H1 (cell line): ENCODE data around the gene NPTN. TPM values are rescaled to one million over a fixed set of nuclear protein-coding genes. Genes with fewer than 3 reads are reported as not detected.

Source experiments
- CTCF ChIA-PET: fragments of 300-600 bp; sonication (Branson Sonifier 250); formaldehyde crosslinking; loops from one replicate; lab custom pipeline; 2021; ENCODE audit not compliant: partially characterized antibody; lab: Charles Lee
- POLR2A ChIA-PET: fragments of 300-600 bp; sonication (Branson Sonifier 250); formaldehyde crosslinking; loops from one replicate; lab custom pipeline; 2021; ENCODE audit warnings: inconsistent platforms; ENCODE audit not compliant: partially characterized antibody; lab: Charles Lee
- DNase-seq, 2 experiments: peaks; one replicate each; pipeline versions ENCODE4 v3.0.0 to v3.0.0-alpha.2; 2010 to 2022; ENCODE audit warnings: low spot score in 2 of 2, low read depth in 1 of 2, mixed read lengths in 1 of 2
- FAIRE-seq: peaks from 2 replicates; lab custom pipeline; 2011; peaks lifted over from hg19 to GRCh38; lab: Jason Lieb, UNC
- H2AFZ ChIP-seq: 2 replicates; pipeline ENCODE4 v1.8.1; 2012; ENCODE audit warnings: low read length, inconsistent platforms
- H2AK5ac ChIP-seq: 2 replicates; pipeline ENCODE4 v1.6.1; 2013; ENCODE audit warnings: low read depth, low read length
- H2BK120ac ChIP-seq: replicated peaks from 2 replicates; pipeline ENCODE3; 2013; ENCODE audit warnings: low read depth, low read length, inconsistent platforms
- H2BK12ac ChIP-seq: 2 replicates; pipeline ENCODE4 v1.6.1; 2013; ENCODE audit warnings: low read depth, low read length
- H2BK15ac ChIP-seq: 2 replicates; pipeline ENCODE4 v1.6.1; 2013; ENCODE audit warnings: low read length
- H2BK20ac ChIP-seq: 2 replicates; pipeline ENCODE4 v1.6.1; 2013; ENCODE audit warnings: low read length
- H2BK5ac ChIP-seq: 2 replicates; pipeline ENCODE4 v1.6.1; 2013; ENCODE audit warnings: low read depth, low read length
- H3K14ac ChIP-seq: 2 replicates; pipeline ENCODE4 v1.6.1; 2013; ENCODE audit warnings: inconsistent platforms; ENCODE audit not compliant: insufficient read length
- H3K18ac ChIP-seq: 2 replicates; pipeline ENCODE4 v1.6.1; 2013; ENCODE audit warnings: low read length; ENCODE audit errors: extremely low read depth
- H3K23ac ChIP-seq: 2 replicates; pipeline ENCODE4 v1.6.1; 2013; ENCODE audit warnings: inconsistent platforms; ENCODE audit not compliant: insufficient read length
- H3K23me2 ChIP-seq: 2 replicates; pipeline ENCODE4 v1.6.1; 2013; ENCODE audit warnings: low read depth, low read length
- H3K27ac ChIP-seq: 2 replicates; pipeline ENCODE4 v1.6.1; 2011; ENCODE audit warnings: low read depth, low read length, inconsistent platforms
- H3K27me3 ChIP-seq, 4 experiments: replicated peaks in 1 of 4; 1 replicate in 1 of 4; 2 replicates in 3 of 4; pipeline versions ENCODE4 v1.6.1 to v1.8.1; 2011 to 2013; ENCODE audit warnings: low read length in 3 of 4, mild to moderate bottlenecking in 3 of 4, inconsistent platforms in 2 of 4, mixed read lengths in 2 of 4, moderate library complexity in 1 of 4; ENCODE audit not compliant: control insufficient read depth in 3 of 4, insufficient read depth in 3 of 4; ENCODE audit errors: extremely low read depth in 1 of 4
- H3K36me3 ChIP-seq, 4 experiments: 2 replicates each; pipeline versions ENCODE4 v1.6.1 to v1.8.1; 2011 to 2013; ENCODE audit warnings: mild to moderate bottlenecking in 4 of 4, low read length in 3 of 4, moderate library complexity in 2 of 4, control low read depth in 1 of 4, inconsistent platforms in 1 of 4; ENCODE audit not compliant: insufficient read depth in 4 of 4, control insufficient read depth in 2 of 4
- H3K4ac ChIP-seq: replicated peaks from 2 replicates; pipeline ENCODE3; 2013; ENCODE audit warnings: low read length, low read depth, mixed read lengths, inconsistent platforms; ENCODE audit not compliant: insufficient read length
- H3K4me1 ChIP-seq, 4 experiments: replicated peaks in 1 of 4; 1 replicate in 1 of 4; 2 replicates in 3 of 4; pipeline versions ENCODE4 v1.6.1 to v1.8.1; 2011 to 2013; ENCODE audit warnings: low read length in 3 of 4, inconsistent platforms in 2 of 4, mixed read lengths in 1 of 4; ENCODE audit not compliant: insufficient read depth in 4 of 4, control insufficient read depth in 3 of 4
- H3K4me2 ChIP-seq, 2 experiments: 2 replicates each; pipeline versions ENCODE4 v1.6.1 to v1.8.1; 2011 to 2013; ENCODE audit warnings: low read depth in 2 of 2, low read length in 2 of 2, control low read depth in 1 of 2, inconsistent platforms in 1 of 2, mild to moderate bottlenecking in 1 of 2; ENCODE audit not compliant: insufficient read depth in 1 of 2
- H3K4me3 ChIP-seq, 4 experiments: fragments of 200-600, 300-600 bp in 1 of 4; sonication (generic), shearing (Covaris generic), sonication (Bioruptor Twin) in 1 of 4; 2 replicates each; pipeline versions ENCODE4 v1.5.1 to v1.8.1; 2011 to 2016; ENCODE audit warnings: low read length in 4 of 4, low read depth in 3 of 4, control low read depth in 2 of 4, inconsistent platforms in 2 of 4, mild to moderate bottlenecking in 2 of 4, mixed read lengths in 1 of 4, moderate library complexity in 1 of 4; ENCODE audit not compliant: insufficient read depth in 2 of 4; ENCODE audit errors: extremely low read depth in 1 of 4
- H3K56ac ChIP-seq: replicated peaks from 2 replicates; pipeline ENCODE3; 2013; ENCODE audit warnings: low read depth, mild to moderate bottlenecking, mixed read lengths, low read length, inconsistent platforms; ENCODE audit not compliant: insufficient read length
- H3K79me1 ChIP-seq: 2 replicates; pipeline ENCODE4 v1.6.1; 2013; ENCODE audit warnings: low read depth, low read length, control low read depth
- H3K79me2 ChIP-seq, 2 experiments: 2 replicates each; pipeline versions ENCODE4 v1.6.1 to v1.8.1; 2012 to 2013; ENCODE audit warnings: low read length in 2 of 2, mild to moderate bottlenecking in 2 of 2, inconsistent platforms in 1 of 2; ENCODE audit not compliant: insufficient read depth in 2 of 2, control insufficient read depth in 1 of 2
- H3K9ac ChIP-seq, 4 experiments: replicated peaks in 1 of 4; 1 replicate in 1 of 4; 2 replicates in 3 of 4; pipeline versions ENCODE4 v1.6.1 to v1.8.1; 2011 to 2013; ENCODE audit warnings: low read depth in 3 of 4, low read length in 3 of 4, control low read depth in 2 of 4, mild to moderate bottlenecking in 2 of 4, moderate library complexity in 2 of 4, inconsistent platforms in 1 of 4; ENCODE audit errors: extremely low read depth in 1 of 4
- H3K9me3 ChIP-seq, 2 experiments: 2 replicates each; pipeline versions ENCODE4 v1.6.1 to v1.8.1; 2012 to 2013; ENCODE audit warnings: mild to moderate bottlenecking in 2 of 2, moderate library complexity in 2 of 2, control low read depth in 1 of 2, inconsistent platforms in 1 of 2, low read depth in 1 of 2, low read length in 1 of 2, mixed read lengths in 1 of 2; ENCODE audit not compliant: insufficient read depth in 2 of 2
- H4K20me1 ChIP-seq, 2 experiments: replicated peaks in 1 of 2; 2 replicates each; pipeline versions ENCODE3 to v1.8.1; 2011 to 2013; ENCODE audit warnings: inconsistent platforms in 2 of 2, low read length in 2 of 2, mild to moderate bottlenecking in 1 of 2; ENCODE audit not compliant: insufficient read depth in 2 of 2, control insufficient read depth in 1 of 2
- H4K5ac ChIP-seq: 2 replicates; pipeline ENCODE4 v1.6.1; 2013; ENCODE audit warnings: low read length, low read depth, mixed read lengths, inconsistent platforms; ENCODE audit not compliant: insufficient read length
- H4K8ac ChIP-seq: 2 replicates; pipeline ENCODE4 v1.8.0; 2013; ENCODE audit warnings: mild to moderate bottlenecking, moderate library complexity, low read length, inconsistent platforms; ENCODE audit not compliant: insufficient read depth; ENCODE audit errors: extremely low read depth
- H4K91ac ChIP-seq: replicated peaks from 2 replicates; pipeline ENCODE3; 2013; ENCODE audit warnings: low read length, mixed read lengths, inconsistent platforms; ENCODE audit not compliant: insufficient read length
- CREB1 ChIP-seq: IDR thresholded peaks from 2 replicates; pipeline ENCODE4 v1.6.1; 2012; ENCODE audit warnings: inconsistent platforms
- EP300 ChIP-seq, 2 experiments: IDR thresholded peaks; 1 replicate in 1 of 2; 2 replicates in 1 of 2; pipeline ENCODE4 v1.6.1; 2011 to 2012; ENCODE audit warnings: low read depth in 2 of 2, low read length in 2 of 2, mild to moderate bottlenecking in 2 of 2, borderline replicate concordance in 1 of 2, inconsistent platforms in 1 of 2, moderate library complexity in 1 of 2
- EZH2 ChIP-seq: fragments of 200-600 bp; sonication (generic); IDR thresholded peaks from 2 replicates; pipeline ENCODE4 v1.7.1; 2012; ENCODE audit warnings: low read depth, mild to moderate bottlenecking, moderate library complexity, low read length, inconsistent platforms; ENCODE audit not compliant: severe bottlenecking
- GABPA ChIP-seq: IDR thresholded peaks from 2 replicates; pipeline ENCODE4 v1.6.1; 2011; ENCODE audit warnings: mild to moderate bottlenecking, low read length, moderate library complexity, borderline replicate concordance; ENCODE audit not compliant: insufficient read depth
- HDAC2 ChIP-seq, 2 experiments: fragments of 300-600 bp in 1 of 2; sonication (generic) in 1 of 2; IDR thresholded peaks; 2 replicates each; pipeline ENCODE4 v1.6.1; 2011 to 2012; ENCODE audit warnings: low read depth in 2 of 2, low read length in 2 of 2, mild to moderate bottlenecking in 2 of 2, moderate library complexity in 2 of 2, borderline replicate concordance in 1 of 2, inconsistent platforms in 1 of 2
- NRF1 ChIP-seq: IDR thresholded peaks from 2 replicates; pipeline ENCODE4 v1.6.1; 2011; ENCODE audit warnings: mild to moderate bottlenecking, low read depth, low read length, improper control_type of control experiment
- POU5F1 ChIP-seq: IDR thresholded peaks from 2 replicates; pipeline ENCODE4 v1.6.1; 2011; ENCODE audit warnings: low read depth, mild to moderate bottlenecking, low read length, moderate library complexity
- RBBP5 ChIP-seq: IDR thresholded peaks from 2 replicates; pipeline ENCODE4 v1.7.1; 2012; ENCODE audit warnings: low read depth, mild to moderate bottlenecking, inconsistent platforms, low read length, moderate library complexity, borderline replicate concordance
- SIN3A ChIP-seq, 2 experiments: IDR thresholded peaks in 1 of 2; conservative IDR thresholded peaks in 1 of 2; 2 replicates each; pipeline ENCODE4 v1.6.1; 2011 to 2012; ENCODE audit warnings: low read length in 2 of 2, improper control_type of control experiment in 1 of 2, low read depth in 1 of 2, mild to moderate bottlenecking in 1 of 2
- SP4 ChIP-seq: IDR thresholded peaks from 2 replicates; pipeline ENCODE4 v1.6.1; 2012; ENCODE audit warnings: low read length, inconsistent platforms
- TBP ChIP-seq: IDR thresholded peaks from 2 replicates; pipeline ENCODE4 v1.6.1; 2011; ENCODE audit warnings: low read depth, low read length, improper control_type of control experiment
- TEAD4 ChIP-seq: IDR thresholded peaks from 2 replicates; pipeline ENCODE4 v1.6.1; 2012; ENCODE audit warnings: low read depth, low read length, inconsistent platforms, mixed read lengths
- USF2 ChIP-seq: IDR thresholded peaks from 2 replicates; pipeline ENCODE4 v1.6.1; 2011; ENCODE audit warnings: low read length, improper control_type of control experiment
- polyA plus RNA-seq, 7 experiments: library from polyadenylated mRNA; depleted of rRNA in 3 of 7; stranded (reverse) in 5 of 7; unstranded in 2 of 7; fragments of >200 nt in 5 of 7; fragments of 200-250 nt in 2 of 7; gene quantifications; 1 replicate in 5 of 7; 2 replicates in 1 of 7; 4 replicates in 1 of 7; pipeline versions ENCODE4 v1.2.1 to v1.2.3, GENCODE V29; 2011 to 2013; ENCODE audit warnings: missing spikeins in 2 of 7, mixed read lengths in 2 of 7
- total RNA-seq: library from RNA; stranded (reverse); fragmentation: NEBNext Ultra II Directional; extraction: Animal tissue kit (Norgen Biotek cat#: 25700); gene quantifications from 2 replicates; pipeline ENCODE4 v1.2.1, GENCODE V29; 2021

NPTN gene
- total and polyA plus RNA-seq, 2 of the 8 experiments (the other 6 are each of a cell fraction or from before 2014, with no cell fraction given) = 67.0 to 113 TPM

- Histone ChIP-seq H3K4ac (no peak overlapping the region), H3K79me1 (peaks cover 6% of the 10 kb centered on the region), H3K36me3 (no peaks in the 10 kb centered on the region), H3K56ac (no peak overlapping the region), H2BK20ac (no peak overlapping the region), H2AK5ac (no peak overlapping the region), H3K14ac (no peak overlapping the region), H2BK15ac (no peak overlapping the region), H3K9me3 (no peaks in the 10 kb centered on the region), H2AFZ (no peak overlapping the region), H3K23me2 (no peaks in the 10 kb centered on the region), H3K18ac (no peak overlapping the region), H4K91ac (no peak overlapping the region), H4K5ac (no peak overlapping the region), H3K27ac (no peak overlapping the region), H3K4me1 (peaks cover 0 to 21% (median 11%) of the 10 kb centered on the region in 4 experiments; a peak in 5 of 7 replicates), H4K8ac (no peak overlapping the region), H4K20me1 (peaks cover 4 to 12% of the 10 kb centered on the region in 2 experiments), H3K79me2 (peaks cover 4 to 100% of the 10 kb centered on the region in 2 experiments), H2BK5ac (no peak overlapping the region), H3K4me3 (no peak overlapping the region), H3K4me2 (no peak overlapping the region), H2BK12ac (no peak overlapping the region), H3K9ac (no peak overlapping the region), H2BK120ac (no peak overlapping the region), H3K27me3 (no peaks in the 10 kb centered on the region), H3K23ac (no peak overlapping the region)
- ChIA-PET CTCF (interaction anchor here (0.8 to 10.1 kb wide), 5 partner anchors 13 to 80 kb away, joined by 3 to 119 read pairs (median 5); partner anchors contain the start of gene NPTN), POLR2A (interaction anchor here (1.0 to 11.6 kb wide), 4 partner anchors 10 to 15 kb away, joined by 3 to 115 read pairs (median 4); partner anchors contain the start of gene NPTN)
- DNase-seq (no peak), FAIRE-seq (no peak)
- TF ChIP-seq SP4 (no peak), RBBP5 (no peak), POU5F1 (no peak), EP300 (IDR thresholded peaks at IDR 0.05; ENCODE audit: borderline replicate concordance in 1 of 2, low read depth in 2 of 2, low read length in 2 of 2) (no peak), TEAD4 (no peak), SIN3A (conservative IDR thresholded peaks at IDR 0.05 in 1 of 2, IDR thresholded peaks at IDR 0.05 in 1 of 2; ENCODE audit: low read depth in 1 of 2, low read length in 2 of 2) (no peak), NRF1 (no peak), GABPA (no peak), USF2 (no peak), HDAC2 (IDR thresholded peaks at IDR 0.05; ENCODE audit: borderline replicate concordance in 1 of 2, low read depth in 2 of 2, low read length in 2 of 2) (no peak), EZH2 (no peak), CREB1 (no peak), TBP (no peak)
Measured at GRCh38 chr15:73620078-73620477, 13.1 kb downstream of the NPTN start.
